Subcutaneous adipose tissue (tissue), 4 donors: ENCODE results near the gene WWOX. TPM values are rescaled to one million over a fixed set of nuclear protein-coding genes. Genes with fewer than 3 reads are reported as not detected.

Source experiments
- CTCF ChIP-seq: fragments of 450-650 bp; IDR thresholded peaks from one replicate; pipeline ENCODE4 v1.5.1; 2016; ENCODE audit warnings: low read depth, mild to moderate bottlenecking, control low read depth, antibody characterized with exemption, moderate library complexity
- total RNA-seq, 4 donors: library from RNA; depleted of rRNA; stranded (reverse); fragments of >200 nt; gene quantifications; one replicate each; pipeline ENCODE4 v1.1.0, GENCODE V29; 2016

Gene WWOX
- total RNA-seq, 4 donors from 2014 or later: 31.4 to 67.8 (median 46.0) TPM

GRCh38 chr16:79088971-79089370 lies 989.5 kb downstream of the WWOX start:
- TF ChIP-seq CTCF: no peak

DNA sequence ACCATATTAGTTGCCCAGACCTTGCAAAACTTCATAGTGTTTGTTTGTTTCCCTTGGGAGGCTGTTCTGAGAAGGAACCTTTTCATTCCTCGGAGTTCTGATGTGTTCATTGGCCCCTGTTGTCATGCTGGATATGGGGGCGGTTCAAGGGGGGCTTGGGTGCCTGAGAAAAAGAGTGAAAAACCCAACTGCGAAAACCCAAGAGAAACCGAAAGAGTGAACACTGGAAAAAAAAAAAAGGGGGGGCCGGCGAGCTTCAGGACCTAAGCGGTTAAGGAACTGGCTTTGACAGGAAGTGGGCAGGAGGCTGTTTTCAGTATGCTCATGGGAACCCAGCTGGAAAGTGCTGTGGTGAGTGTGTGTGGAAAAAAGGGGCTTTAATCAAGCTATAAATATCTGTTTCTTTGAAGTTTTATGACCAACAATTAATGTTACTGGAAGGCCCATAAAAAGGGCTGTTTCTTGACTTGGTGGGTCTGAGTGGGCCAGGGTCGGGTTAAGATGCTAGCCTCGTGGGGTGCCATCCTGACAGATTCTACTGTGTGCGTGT lies 990.4 kb downstream of the WWOX start:
- TF ChIP-seq CTCF: no peak

- TF ChIP-seq CTCF: no peak
Observed at GRCh38 chr16:79090966-79091365, 991.5 kb downstream of the WWOX start.

- no peak for TF ChIP-seq CTCF
Observed at GRCh38 chr16:79092846-79093245, 993.4 kb downstream of the WWOX start.

DNA sequence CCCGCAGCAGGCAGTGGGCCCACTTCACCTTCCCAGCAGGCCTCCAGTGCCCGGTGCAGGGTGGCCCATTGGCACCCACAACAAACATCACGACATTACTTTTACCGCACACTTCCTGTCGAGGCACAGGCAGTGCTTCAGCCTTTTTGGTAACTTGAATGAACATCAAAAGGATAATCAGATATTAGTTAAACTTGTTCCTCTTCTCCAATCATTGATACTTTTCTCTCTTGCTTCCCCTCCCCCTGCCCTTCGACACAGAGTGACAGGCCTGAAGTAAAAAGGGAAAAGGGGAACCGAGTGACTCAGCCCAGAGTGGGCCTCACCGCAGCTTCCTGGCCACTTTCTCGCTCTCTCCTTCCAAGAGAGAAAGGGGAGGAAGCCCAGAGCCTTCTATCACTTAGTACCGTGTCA lies 994.1 kb downstream of the WWOX start:
- TF ChIP-seq CTCF: no peak

- TF ChIP-seq CTCF: no peak
Observed at GRCh38 chr16:79096246-79096645, 996.8 kb downstream of the WWOX start.

GRCh38 chr16:79097166-79097565 lies 997.7 kb downstream of the WWOX start:
- TF ChIP-seq CTCF: no peak
